DMS79 (cell line): ENCODE measurements around the gene TTLL10.
"Not testable (repeated sequence)": the region's sequence is repeated elsewhere in the genome, so short reads cannot be mapped to it uniquely, and the experiment has no call there.

ENCODE experiments used
- DNase-seq: peaks from one replicate; lab custom pipeline; 2025; lab: John Stamatoyannopoulos, UW

The TTLL10 gene

DNA sequence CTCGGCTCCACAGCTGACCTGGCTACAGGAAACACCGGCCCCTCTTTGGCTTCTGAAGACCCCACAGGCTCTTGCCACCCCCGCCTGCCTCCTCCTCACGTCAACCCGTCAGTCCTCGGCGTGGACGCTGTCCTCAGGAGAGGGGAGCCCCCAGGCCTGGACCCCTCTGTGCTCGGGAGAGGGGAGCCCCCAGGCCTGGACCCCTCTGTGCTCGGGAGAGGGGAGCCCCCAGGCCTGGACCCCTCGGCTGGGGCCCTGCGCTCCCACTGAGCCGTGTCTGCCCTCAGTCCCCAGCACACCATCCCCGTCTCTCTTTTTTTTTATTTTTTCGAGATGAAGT lies 31.8 kb upstream of the TTLL10 start:
- DNase-seq: no peak

DNA sequence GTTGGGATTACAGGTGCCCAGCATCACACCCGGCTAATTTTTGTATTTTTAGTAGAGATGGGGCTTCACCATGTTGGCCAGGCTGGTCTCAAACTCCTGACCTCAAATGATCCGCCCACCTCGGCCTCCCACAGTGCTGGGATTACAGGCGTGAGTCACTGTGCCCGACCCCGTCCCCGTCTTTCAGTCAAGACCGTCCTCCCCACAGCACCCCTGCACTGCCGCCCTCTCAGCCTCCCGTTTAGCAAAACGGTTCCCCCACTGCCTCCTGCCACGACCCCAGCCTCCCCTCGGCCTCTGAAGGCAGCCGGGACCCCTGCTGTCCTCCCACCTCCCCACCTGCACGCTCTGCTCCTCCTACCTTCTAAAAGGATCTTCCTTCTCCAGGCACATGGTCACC lies 31.3 kb upstream of the TTLL10 start:
- not testable (repeated sequence) for DNase-seq

DNA sequence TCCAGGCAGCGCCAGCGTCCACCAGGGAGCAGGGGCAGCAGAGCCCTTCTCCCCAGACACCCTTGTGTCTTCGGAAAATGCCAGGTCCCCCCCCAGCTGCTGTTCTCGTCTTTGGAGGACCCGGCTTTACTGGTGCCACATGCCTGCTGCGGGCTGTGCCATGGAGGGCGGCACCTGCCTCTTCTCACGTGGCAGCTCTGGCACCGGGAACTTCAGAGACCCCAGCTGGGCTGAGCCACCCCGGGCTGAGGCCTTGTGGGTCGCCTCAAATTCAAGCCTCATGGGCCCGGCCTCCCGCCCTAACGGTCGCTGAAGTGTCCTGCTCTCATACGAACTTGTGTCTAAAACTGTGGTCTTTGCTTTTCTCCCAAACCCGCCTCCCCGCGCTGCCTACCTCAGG lies 30.8 kb upstream of the TTLL10 start:
- DNase-seq: no peak

DNA sequence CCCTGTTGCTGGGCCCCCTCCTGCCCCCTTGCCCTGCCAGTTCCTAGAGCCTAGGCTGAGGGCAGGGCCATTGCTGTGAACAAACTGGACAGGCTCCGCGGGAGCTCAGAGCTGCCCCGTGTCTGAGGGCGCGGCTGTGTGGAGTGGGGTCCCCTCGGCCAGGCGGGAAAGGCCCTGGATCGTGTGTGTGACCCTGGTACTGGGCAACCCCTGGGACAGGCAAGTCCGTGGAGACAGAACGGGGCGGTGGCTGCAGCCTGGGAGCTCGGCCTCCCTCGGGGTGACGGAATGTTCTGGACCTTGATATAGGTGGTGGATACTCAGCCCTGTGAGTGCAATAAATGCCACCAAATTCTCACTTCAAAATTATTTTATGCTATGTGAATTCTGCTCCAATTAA lies 30.0 kb upstream of the TTLL10 start:
- no peak for DNase-seq

DNA sequence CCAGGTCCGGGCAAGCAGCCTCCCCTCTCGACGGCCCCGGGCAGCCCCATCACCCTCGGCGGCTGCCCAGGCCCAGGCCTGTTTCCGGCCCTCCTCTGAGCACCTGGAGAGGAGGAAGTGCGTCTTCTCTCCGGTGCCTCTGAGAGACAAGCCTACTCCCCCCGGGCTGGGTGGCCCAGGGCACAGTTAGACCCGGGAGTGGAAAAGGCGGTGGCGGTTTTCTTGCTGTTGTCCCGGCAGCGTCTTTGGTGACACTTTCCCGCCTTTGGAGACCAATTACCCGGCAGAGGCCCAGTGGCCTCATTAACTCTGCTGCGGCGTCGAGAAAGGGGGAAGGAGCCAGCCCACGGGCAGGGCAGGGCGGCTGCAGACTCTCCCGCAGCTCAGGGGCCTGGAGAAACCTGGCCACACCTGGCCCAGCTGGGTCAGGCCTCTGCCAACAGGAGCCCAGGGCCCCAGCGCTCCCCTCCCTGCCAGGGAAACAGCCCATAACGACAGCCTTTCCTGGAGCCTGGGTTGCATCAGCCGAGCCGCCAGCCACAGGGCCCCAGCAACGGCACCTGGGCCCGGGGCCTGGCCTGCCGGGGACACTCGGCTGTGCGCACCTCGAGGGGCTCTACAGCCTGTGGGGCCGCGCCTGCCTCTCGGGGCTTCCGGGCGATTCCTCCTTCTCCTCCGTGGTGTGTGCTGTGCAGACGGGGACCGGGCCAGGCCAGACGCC lies 29.4 kb upstream of the TTLL10 start:
- peak; percentile 94 for DNase-seq

DNA sequence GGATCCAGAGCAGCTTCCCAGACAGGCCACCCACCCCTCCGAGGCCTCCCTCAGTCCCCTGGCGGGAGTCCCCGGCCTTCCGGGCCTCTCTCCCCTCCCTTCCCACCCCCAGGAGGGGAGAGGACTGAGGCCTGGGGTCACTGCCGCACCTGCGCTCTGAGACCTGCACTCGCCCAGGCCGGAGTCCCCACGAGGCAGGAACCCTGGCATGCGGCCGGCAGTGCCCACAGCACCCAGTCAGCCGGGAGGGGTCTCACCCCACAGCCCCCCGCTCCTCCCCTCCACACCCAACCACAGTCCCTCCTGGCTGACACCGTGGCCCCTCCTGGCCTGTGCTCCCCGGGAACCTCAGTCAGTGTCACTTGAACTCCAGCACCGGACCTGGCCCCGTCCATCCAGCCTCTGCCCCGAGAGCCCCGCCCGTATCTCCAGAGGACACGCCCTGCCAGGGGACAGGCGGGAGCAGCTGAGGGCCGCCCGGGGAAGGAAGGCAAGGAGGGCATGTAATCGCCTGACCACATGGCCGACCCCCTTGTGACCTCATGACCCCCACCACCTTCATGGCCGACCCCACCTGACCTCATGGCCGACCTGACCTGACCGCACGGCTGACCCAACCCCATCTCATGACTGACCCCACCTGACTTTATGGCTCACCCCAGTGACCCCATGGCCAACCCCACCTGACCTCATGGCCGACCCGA lies 28.7 kb upstream of the TTLL10 start:
- no peak for DNase-seq

DNA sequence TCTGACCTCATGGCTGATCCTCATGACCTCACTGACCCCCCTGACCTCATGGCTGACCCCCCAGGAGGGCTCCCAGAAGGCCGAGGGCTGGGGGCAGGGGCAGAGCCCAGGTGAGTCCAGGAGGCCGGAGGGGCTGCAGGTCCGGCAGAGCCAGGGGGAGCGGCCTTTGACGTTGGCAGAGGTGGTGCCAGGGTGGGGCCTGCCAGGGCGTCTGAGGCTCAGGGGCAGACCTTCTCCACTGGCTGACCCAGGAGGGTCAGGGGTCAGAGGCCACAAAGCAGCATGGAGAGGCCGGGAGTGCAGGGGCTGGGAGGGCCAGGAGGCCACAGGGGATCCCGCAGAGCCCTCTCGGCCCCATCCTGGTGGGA lies 28.1 kb upstream of the TTLL10 start:
- no peak for DNase-seq

DNA sequence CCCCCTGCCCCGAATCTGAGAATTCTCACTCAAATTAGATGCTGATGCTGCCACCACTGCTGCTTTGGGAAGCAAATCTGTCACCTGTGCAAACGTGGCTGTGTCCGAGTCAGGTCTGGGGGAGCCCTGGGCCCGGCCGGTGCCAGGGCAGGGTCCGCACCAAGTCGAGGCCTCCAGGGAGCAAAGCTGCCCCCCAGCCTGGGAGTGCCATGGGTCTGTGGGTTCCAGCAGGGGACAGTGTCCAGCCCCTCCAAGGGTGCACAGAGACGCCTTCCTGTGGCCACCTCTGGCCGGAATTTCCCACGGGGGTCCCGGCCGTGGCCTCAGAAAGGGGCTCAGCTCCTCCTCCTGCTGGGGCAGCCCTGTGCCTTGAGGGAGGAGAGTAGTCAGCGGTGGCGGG lies 27.7 kb upstream of the TTLL10 start:
- DNase-seq: no peak

DNA sequence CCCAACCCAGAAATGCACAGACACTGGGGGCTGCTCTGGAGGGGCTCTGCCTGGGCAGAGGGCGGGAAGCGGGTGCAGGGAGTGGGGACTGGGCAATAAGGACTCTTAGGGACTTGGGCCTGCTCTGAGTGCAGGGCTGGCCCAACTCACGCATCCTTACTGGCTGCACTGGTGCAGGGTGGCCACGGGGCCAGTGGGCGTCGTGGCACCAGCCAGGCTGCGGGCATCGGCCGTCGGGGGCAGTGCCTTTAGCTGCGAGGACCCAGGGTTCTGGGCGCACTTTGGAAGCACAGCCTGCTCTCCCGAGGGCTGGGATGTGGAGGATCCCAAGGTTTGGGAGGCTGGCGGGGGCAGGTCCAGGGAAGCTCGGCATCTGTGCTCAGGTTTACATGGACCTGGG lies 27.1 kb upstream of the TTLL10 start:
- no peak for DNase-seq

DNA sequence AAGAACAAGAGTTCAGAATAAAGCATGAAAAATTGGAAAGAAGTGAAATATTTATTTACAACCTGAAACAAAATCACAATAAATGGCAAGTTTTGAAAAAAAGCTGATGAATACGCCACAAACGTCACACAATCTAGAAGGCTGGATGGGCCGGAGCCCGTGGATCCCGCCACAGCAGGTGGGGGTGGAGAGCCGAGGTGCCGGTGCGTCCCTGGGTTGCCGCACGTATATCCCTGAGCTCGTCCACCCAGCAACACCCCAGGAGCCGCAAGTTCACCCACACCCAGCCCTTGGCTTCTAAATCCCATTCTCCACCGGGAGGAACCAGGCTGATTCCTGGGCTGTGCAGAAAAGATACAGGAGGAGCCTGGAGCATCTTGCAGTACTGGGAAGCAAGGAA lies 25.6 kb upstream of the TTLL10 start:
- DNase-seq: no peak

DNA sequence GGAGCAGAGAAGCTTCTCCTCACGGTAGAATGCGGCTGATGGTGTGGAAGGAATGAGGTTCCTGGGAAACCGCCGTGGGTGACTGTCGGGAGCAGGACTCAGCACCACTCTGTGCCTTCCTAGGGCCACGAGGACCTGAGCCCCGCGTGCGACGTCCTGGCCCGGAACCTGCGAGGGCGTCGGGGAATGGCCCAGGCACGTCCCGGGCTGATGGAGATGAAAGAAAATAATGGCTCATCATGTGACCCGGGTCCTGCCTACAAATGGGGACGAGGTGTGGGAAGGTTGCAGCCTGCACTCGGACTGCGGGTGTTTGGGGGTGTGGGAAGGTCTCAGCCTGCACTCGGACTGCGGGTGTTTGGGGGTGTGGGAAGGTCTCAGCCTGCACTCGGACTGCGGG lies 25.1 kb upstream of the TTLL10 start:
- DNase-seq: no peak

DNA sequence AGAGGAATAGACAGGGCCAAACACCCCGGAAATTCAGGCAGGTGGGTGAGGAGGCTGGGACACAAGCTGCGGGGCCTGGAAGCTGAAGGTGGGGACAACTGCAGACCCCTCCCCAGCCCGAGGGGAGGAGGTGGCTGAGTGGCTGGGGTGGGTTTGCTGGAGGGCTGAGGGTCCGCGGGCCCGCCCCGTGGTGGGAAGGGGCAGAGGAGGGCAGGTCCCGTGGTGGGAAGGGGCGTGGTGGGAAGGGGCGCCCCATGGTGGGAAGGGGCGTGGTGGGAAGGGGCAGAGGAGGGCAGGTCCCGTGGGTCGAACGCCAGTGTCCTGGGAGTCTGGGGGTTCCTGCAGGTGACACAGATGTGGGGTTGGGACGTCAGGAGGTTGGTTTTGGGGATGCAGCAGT lies 24.3 kb upstream of the TTLL10 start:
- no peak for DNase-seq

DNA sequence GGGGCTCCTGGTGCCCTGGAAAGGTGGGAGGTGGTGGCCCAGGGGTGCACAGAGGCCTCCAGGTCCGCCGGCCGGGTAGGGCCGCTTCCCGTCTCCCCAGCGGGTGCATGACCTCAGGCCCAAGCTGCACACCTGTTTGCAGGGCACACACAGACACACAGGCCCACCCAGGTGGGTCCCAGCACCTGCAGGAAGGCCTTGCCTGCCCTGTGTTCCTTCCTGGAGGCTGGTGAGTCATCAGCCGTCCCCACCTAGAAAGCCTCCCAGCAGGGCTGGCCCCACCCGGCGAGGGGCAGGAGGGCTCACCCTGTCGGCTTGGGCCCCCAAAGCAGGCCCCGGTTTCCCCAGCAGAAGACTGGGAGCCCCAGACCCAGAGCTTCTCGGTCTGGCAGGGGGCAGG lies 23.6 kb upstream of the TTLL10 start:
- DNase-seq: no peak

DNA sequence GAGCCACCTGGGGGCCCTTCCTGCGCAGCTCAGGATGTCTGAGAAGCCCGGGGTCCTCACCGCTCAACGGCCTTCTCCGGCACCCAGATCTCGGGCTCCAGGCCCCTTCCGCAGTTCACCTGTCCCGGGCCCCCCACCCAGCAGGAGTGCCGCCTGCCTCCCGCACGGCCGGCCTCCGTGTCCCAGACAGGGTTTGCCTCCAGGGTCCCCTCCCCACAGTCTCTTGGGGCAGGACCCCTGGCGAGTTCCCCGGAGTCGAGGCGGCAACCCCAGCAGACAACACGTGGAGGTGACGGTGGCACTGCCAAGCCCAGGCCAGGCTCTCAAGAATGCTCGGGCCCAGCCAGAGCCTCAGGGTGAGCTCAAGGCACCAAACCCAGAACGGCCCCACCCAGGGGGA lies 22.4 kb upstream of the TTLL10 start:
- no peak for DNase-seq

DNA sequence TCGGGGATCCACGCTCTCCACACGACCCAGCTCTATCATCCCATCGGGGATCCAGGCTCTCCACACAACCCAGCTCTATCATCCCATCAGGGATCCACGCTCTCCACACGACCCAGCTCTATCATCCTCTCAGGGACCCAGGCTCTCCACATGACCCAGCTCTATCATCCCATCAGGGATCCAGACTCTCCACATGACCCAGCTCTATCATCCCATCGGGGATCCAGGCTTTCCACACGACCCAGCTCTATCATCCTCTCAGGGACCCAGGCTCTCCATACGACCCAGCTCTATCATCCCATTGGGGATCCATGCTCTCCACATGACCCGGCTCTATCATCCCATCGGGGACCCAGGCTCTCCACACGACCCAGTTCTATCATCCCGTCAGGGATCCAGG lies 21.2 kb upstream of the TTLL10 start:
- DNase-seq: not testable (repeated sequence)

DNA sequence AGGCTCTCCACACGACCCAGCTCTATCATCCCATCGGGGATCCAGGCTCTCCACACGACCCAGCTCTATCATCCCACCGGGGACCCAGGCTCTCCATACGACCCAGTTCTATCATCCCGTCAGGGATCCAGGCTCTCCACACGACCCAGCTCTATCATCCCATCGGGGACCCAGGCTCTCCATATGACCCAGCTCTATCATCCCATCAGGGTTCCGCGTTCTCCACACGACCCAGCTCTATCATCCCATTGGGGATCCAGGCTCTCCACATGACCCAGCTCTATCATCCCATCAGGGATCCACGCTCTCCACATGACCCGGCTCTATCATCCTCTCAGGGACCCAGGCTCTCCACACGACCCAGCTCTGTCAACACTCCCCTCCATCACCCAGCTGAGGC lies 20.5 kb upstream of the TTLL10 start:
- not testable (repeated sequence) for DNase-seq

DNA sequence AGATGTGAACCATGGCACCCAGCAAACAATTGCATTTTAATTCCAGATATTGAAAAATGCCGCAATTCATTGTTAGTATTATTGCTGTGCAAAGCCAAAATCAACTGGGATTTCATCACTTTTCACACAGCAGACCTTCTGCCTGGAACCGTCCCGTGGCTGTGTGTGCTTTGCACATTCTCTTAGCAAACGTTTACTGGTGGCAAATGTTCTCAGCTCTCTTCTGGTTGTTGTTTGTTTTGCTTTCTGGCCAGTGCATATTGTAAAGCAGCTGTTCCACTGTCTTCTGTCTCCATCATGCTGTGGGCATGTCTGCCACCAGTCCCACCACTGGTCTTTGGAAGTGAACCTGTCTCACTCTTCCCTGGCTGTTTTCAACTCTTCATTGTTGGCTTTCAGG lies 19.8 kb upstream of the TTLL10 start:
- DNase-seq: no peak

DNA sequence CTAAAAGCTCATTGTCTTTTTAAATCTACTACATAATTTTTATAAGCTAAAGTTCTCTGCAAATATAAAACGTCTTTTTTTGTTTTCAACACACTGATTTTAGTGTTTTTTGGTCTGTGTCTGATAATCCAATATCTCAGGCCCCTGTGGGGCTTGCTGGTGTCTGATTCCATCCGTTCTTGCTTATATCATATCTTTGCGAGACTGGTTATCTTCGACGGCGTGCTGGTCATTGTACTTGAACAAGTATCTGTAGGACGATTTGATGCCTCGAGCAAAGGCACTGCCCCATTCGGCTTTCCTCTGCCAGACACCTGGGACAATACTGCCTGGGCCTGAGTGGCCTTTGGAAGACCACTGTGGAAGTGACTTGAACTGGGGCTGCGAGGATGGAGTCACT lies 18.4 kb upstream of the TTLL10 start:
- no peak for DNase-seq

DNA sequence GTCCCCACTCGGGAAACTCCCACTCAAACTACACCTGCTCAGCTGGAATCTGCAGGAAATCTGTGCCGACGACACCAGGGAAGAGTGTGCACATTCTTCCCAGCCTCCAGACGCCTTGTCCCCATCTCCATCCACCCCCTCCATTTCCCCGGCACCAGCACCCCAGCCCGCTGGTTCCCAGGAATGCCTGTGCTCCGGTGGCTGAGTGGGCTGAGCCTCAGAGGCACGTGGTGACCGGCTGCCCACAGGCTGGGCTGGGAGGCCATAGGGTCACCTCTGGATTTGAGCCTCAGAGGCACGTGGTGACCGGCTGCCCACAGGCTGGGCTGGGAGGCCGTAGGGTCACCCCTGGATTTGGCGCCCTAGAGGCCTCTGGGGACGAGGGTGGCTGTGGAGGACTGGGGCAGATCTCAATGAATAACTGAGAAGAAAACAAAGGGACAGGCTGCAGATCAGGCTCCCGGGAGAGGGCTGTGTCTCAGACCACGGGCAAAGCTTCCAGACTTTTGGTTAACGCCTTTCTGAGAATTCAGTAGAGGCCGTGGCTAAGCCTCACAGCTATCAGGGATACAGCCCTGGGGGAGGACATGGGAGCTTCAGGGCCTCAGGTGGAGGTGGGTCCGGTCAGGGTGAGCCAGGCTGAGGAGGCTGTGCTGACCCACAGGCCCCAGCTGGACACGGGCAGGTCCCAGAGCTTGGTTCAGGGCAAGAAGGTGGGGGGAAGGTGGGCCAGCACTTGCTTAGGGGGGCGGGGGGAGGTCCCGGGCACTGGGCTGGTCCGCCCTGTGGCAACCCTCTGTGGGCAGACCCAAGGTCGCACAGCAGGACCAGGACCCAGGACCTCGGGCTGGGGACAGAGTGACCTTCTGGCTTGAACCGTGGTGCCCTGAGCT lies 17.3 kb upstream of the TTLL10 start:
- no peak for DNase-seq

DNA sequence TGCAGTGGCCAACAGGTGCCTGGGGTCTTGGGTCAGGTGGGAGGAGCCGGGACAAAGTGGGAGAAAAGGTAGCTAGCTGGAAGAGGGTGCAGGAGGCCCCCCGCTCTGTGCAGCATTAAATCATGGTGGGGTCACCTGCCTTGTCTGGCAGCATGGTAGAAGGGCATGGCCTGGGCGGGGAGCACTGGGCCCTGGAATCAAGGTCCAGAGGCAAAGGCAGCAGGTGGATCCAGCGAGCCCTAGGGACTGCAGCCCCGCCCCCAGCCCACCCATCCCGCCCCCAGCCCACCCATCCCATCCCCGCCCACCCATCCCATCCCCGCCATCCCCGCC lies 16.7 kb upstream of the TTLL10 start:
- no peak for DNase-seq

DNA sequence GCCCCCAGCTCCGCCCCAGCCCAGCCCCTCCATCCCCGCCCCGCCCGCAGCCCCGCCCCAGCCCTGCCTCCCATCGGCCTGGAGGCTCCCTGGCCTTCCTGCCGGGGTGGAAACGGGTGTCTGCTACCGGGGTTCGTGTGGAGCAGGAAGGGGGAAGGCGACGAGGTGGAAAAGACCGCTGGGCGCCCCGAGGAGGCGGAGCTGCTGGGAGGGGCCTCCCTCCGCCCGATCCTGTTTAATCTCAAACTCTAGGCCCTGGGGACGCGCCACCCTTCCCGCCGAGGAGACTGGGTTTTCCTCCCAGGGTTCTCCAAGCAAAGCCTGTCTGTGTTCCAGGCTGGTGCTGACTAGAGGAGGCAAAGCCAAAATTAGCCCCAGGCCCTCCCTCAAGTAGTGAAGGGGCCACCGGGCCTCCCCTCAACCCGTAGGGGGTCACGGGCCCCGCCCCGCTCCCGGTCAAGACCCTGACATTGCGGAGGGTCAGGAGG lies 16.2 kb upstream of the TTLL10 start:
- no peak for DNase-seq

DNA sequence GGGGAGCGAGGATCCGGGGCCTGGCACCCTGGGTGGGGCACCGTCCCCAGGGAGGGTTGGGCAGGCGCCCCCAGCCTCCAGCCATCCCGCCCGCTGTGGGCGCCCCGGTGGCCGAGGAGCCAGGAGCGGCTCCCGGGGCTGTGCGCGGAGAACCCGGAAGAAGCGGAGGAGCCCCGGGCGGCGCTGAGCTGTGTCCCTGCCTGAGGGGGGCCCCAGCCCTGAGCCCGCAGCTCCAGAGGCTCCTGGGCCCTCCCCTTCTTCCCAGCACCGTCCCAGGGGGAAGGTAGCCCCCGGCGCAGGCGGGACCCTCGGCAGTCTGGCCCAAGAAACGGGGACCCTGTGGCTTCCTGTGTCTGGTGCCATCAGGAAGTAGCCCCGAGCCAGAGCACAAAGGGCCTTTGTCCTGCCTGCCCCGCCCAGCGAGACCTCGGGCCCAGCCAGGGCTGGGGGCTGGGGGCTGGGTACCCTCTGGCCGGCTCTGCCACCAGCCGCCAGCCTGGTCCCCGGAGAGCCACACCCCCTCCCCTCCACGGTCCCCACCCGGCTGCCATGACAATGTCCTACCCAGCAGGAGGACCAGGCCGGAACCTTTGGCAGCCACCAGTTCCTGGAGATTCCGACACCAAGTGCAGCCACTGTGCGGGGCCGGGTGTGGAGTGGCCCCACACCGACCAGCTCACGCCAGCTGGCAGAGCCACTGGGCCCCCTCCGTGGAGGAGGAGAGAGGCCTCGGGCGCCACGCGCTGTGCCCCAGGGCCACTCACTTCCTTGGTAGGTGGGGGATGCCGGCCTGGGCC lies 15.6 kb upstream of the TTLL10 start:
- no peak for DNase-seq
